ENCODE data around the gene TMEM255B. TPM values are rescaled to one million over a fixed set of nuclear protein-coding genes. Genes with fewer than 3 reads are reported as not detected.
A peak's percentile ranks its signal among the peaks of the same experiment; 100 is the strongest.
"Not testable (repeated sequence)": the region's sequence is repeated elsewhere in the genome, so short reads cannot be mapped to it uniquely, and the experiment has no call there.

TMEM255B gene
- 0.26 TPM in 1 of 2 replicates, not detected in the other for total RNA-seq (2014; rRNA removed; shearing (Covaris generic))
- 0.19 and 0.25 TPM in 2 replicates for polyA plus RNA-seq (2015; cell fraction: cytosol; rRNA removed)
- polyA plus RNA-seq (2015; cell fraction: nucleus; rRNA removed) = 0.07 and 0.65 TPM in 2 replicates

- no peak for DNase-seq (ENCODE audit: low read depth)
Observed at GRCh38 chr13:113758651-113759524, at the start of gene TMEM255B. TMEM255B (plus strand) TSS chr13:113759226; CDS start chr13:113759270, 44 bp downstream.

GRCh38 chr13:113722921-113723320, 36.1 kb upstream of the TMEM255B start:
- no peak for DNase-seq (ENCODE audit: low read depth)

- no peak for DNase-seq (ENCODE audit: low read depth)
Observed at GRCh38 chr13:113723410-113724015, 35.5 kb upstream of the TMEM255B start.

DNA sequence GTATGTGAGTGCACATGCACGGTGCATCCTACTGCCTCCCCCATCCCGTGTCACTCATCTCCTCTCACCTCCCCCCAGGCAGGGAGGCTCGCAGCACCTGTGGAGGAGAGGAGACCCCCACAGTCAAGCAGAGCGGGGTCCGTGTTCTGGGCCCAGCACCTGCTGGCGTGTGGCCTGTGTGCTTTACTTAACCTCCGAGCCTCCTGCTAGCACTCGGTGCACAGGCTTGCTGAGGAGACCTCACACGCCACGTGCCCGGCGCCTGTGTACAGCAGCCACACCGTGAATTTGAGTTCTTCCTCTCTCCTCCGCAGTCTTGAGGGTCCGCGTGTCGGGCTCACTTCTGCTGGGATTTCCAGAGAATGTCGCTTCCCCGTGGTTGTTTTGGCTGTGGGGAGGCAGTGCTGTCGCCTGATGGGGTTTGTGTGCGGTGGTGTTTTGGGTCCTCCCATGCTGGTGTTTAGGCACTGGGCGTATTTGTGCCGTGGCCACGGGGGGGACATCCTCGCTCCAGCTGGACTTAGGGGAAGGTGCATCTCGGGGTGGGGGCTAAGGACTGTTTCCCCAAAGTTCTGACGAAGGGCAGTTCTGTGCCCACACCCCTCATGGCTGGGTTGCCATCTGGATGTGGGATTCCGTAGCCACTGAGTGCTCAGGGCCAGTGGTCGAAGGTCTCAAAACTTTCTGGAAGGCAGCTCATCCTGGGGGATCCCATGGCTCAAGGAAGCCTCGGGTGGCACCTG, 34.8 kb upstream of the TMEM255B start:
- no peak for DNase-seq (ENCODE audit: low read depth)

DNA sequence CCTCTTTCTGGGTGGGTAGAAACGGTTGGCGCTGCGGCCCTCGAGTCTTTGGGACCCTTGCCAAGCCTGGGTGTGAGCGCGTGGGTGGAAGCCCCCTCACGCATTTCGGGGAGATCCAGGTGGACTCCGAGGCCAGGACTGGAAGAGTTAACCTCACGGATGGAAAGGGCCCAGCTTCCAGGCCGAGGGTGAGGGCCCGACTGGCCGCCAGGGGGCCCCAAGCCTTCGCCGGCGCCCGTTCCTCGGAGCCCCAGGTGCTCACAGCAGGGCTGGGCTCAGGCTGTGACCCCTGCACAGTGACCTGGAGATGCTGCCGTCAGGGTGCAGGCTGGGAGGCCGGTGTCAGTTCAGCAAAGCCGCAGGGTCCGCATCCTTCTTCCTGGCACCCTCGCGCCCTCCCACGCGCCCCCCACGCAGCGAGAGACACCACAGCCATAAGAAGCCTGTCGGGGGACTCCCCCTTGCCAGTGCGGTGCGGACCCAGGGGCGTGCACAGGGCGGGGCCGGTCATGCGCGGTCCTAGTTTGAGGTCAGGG, 34.2 kb upstream of the TMEM255B start:
- DNase-seq (ENCODE audit: low read depth) = peak; percentile 30

- DNase-seq (ENCODE audit: low read depth) = not testable (repeated sequence)
Observed at GRCh38 chr13:113725329-113726105, 33.5 kb upstream of the TMEM255B start.

- DNase-seq (ENCODE audit: low read depth) = not testable (repeated sequence)
Observed at GRCh38 chr13:113726106-113726821, 32.8 kb upstream of the TMEM255B start.

GRCh38 chr13:113726961-113727411, 32.0 kb upstream of the TMEM255B start:
- peak; percentile 49 for DNase-seq (ENCODE audit: low read depth)

GRCh38 chr13:113728571-113729054, 30.4 kb upstream of the TMEM255B start:
- DNase-seq (ENCODE audit: low read depth) = no peak

GRCh38 chr13:113729187-113730019, 29.6 kb upstream of the TMEM255B start:
- DNase-seq (ENCODE audit: low read depth) = no peak

DNA sequence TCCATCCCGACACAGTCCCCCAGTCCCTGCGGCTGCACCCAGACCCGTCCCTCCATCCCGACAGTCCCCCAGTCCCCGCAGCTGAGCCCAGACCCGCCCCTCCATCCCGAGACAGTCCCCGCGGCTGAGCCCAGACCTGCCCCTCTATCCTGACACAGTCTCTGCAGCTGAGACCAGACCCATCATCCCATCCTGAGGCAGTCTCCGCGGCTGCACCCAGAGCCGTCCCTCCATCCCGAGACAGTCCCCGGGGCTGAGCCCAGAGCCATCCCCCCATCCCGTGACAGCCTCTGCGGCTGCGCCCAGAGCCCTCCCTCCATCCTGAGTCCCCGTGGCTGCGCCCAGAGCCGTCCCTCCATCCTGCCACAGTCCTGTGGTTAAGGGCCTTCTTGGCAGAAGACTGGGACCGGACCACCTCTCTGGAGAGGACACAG, 28.8 kb upstream of the TMEM255B start:
- no peak for DNase-seq (ENCODE audit: low read depth)

GRCh38 chr13:113730831-113731191, 28.2 kb upstream of the TMEM255B start:
- no peak for DNase-seq (ENCODE audit: low read depth)

- no peak for DNase-seq (ENCODE audit: low read depth)
Observed at GRCh38 chr13:113731192-113732175, 27.5 kb upstream of the TMEM255B start.

DNA sequence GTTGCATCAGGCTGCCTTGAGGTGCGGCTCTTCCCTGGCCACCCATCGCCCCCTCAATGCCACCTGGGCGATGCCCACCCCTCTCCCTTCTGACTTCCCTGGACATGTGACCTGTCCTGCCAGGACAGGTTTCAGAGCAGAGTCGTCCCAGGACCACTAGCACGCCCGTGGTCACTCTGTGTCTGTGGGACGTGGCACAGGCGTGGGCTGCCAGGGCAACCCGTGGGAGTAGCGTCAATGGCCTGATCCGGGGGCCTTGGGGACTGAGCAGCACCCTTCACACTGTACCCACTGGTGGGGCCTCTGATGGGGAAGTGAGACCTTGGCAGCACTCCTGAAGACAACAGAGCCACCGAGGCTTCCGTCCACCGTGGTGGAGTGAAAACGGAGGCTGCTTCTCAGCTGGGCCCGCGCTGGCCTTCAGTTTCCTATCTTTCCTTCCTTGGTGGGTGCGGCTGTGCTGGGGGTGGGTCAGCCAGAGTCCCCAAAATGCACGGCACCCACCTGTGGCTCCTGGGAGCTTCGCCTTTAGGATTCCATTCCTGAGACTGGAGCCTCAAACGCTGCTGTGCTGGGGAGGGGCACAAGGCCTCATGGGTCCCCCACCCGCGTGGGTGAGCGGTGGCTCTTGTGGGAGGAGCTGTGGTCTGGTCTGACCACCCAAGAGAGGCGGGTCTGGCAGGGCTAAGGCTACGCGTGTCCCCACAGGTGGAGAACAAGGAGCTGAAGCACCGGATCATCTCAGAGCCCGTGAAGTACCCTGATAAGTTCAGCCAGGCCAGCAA, 26.7 kb upstream of the TMEM255B start:
- no peak for DNase-seq (ENCODE audit: low read depth)

- no peak for DNase-seq (ENCODE audit: low read depth)
Observed at GRCh38 chr13:113732961-113733950, 25.8 kb upstream of the TMEM255B start.
